K562 (cell line): ENCODE data around the gene CTSK. TPM values are rescaled to one million over a fixed set of nuclear protein-coding genes. Genes with fewer than 3 reads are reported as not detected.

Source experiments
- ATAC-seq: fragments of 200-7000 bp; cut with Tn5 transposase; 3 replicates; pipeline ENCODE4 v1.9.1; 2020; ENCODE audit warnings: moderate library complexity
- BruUV-seq: library from RNA; stranded (reverse); fragments of 400-500 nt; replicated peaks from 2 replicates; lab custom pipeline; 2021; lab: Mats Ljungman, UMichigan
- CTCF ChIA-PET: fragments of 300-600 bp; formaldehyde crosslinking; extraction: SDS; loops from one replicate; lab custom pipeline; 2021; ENCODE audit warnings: low intra/inter-chr PET ratio; lab: Yijun Ruan, JAX
- POLR2A ChIA-PET: fragments of 300-600, 350-650 bp; sonication (Branson Sonifier 250); formaldehyde crosslinking; extraction: SDS; loops from one replicate; lab custom pipeline; 2021; ENCODE audit warnings: antibody characterized with exemption, inconsistent platforms; lab: Yijun Ruan, JAX
- DNase-seq, 4 experiments: peaks; one replicate each; pipeline versions ENCODE4 v3.0.0 to v3.0.0-alpha.2; 2011 to 2018; ENCODE audit warnings: low spot score in 3 of 4, mixed read lengths in 3 of 4; ENCODE audit errors: extremely low read depth in 1 of 4
- FAIRE-seq: peaks from 2 replicates; lab custom pipeline; 2011; peaks lifted over from hg19 to GRCh38; lab: Jason Lieb, UNC
- H2AFZ ChIP-seq: 2 replicates; pipeline ENCODE4 v1.6.0; 2011; ENCODE audit warnings: low read depth, low read length, control low read depth, inconsistent platforms
- H3K27ac ChIP-seq: fragments of 200-600 bp; 3 replicates; pipeline ENCODE4 v1.8.0; 2011; ENCODE audit warnings: low read depth, mild to moderate bottlenecking, control low read depth, inconsistent platforms, low read length, moderate library complexity, mixed read lengths; ENCODE audit errors: extremely low read depth
- H3K27me3 ChIP-seq, 2 experiments: fragments of 300-600 bp in 1 of 2; 2 replicates in 1 of 2; 3 replicates in 1 of 2; pipeline versions ENCODE4 v1.6.0 to v1.8.0; 2011; ENCODE audit warnings: inconsistent platforms in 2 of 2, low read length in 2 of 2, mild to moderate bottlenecking in 1 of 2, mixed read lengths in 1 of 2, moderate library complexity in 1 of 2; ENCODE audit not compliant: control insufficient read depth in 2 of 2, insufficient read depth in 2 of 2
- H3K36me3 ChIP-seq: fragments of 300-600 bp; 3 replicates; pipeline ENCODE4 v1.8.0; 2011; ENCODE audit warnings: mild to moderate bottlenecking, low read length, inconsistent platforms; ENCODE audit not compliant: control insufficient read depth, insufficient read depth
- H3K4me1 ChIP-seq, 2 experiments: fragments of 200-600 bp in 1 of 2; replicated peaks in 1 of 2; 2 replicates in 1 of 2; 3 replicates in 1 of 2; pipeline versions ENCODE4 v1.5.1 to v1.8.0; 2011; ENCODE audit warnings: inconsistent platforms in 2 of 2, low read length in 2 of 2, mild to moderate bottlenecking in 1 of 2, mixed read lengths in 1 of 2, moderate library complexity in 1 of 2; ENCODE audit not compliant: control insufficient read depth in 2 of 2, insufficient read depth in 2 of 2
- H3K4me2 ChIP-seq: 2 replicates; pipeline ENCODE4 v1.6.1; 2011; ENCODE audit warnings: low read length, control low read depth, inconsistent platforms, mixed read lengths; ENCODE audit not compliant: insufficient read depth
- H3K4me3 ChIP-seq: fragments of 200-600 bp; sonication (generic), shearing (Covaris generic); 2 replicates; pipeline ENCODE4 v1.5.1; 2016; ENCODE audit warnings: control low read depth, inconsistent platforms
- H3K79me2 ChIP-seq: fragments of 200-600 bp; 3 replicates; pipeline ENCODE4 v1.8.0; 2011; ENCODE audit warnings: low read length, inconsistent platforms; ENCODE audit not compliant: control insufficient read depth, insufficient read depth
- H3K9ac ChIP-seq, 2 experiments: 2 replicates each; pipeline versions ENCODE4 v1.6.0 to v1.6.1; 2011; ENCODE audit warnings: low read depth in 2 of 2, low read length in 2 of 2, control low read depth in 1 of 2, inconsistent platforms in 1 of 2, mild to moderate bottlenecking in 1 of 2, mixed read lengths in 1 of 2; ENCODE audit not compliant: insufficient read depth in 1 of 2
- H3K9me1 ChIP-seq: one replicate; pipeline ENCODE4 v1.6.0; 2011; ENCODE audit warnings: inconsistent platforms, mild to moderate bottlenecking, low read length, moderate library complexity; ENCODE audit not compliant: control insufficient read depth, insufficient read depth
- H3K9me3 ChIP-seq: replicated peaks from 2 replicates; pipeline ENCODE4 v1.5.1; 2011; ENCODE audit warnings: low read depth, low read length, inconsistent platforms; ENCODE audit not compliant: control insufficient read depth, insufficient read depth
- H4K20me1 ChIP-seq: replicated peaks from 2 replicates; pipeline ENCODE4 v1.6.1; 2011; ENCODE audit warnings: low read length, inconsistent platforms, mixed read lengths; ENCODE audit not compliant: control insufficient read depth, insufficient read depth
- CHD1 ChIP-seq: fragments of 200-600 bp; sonication (generic); IDR thresholded peaks from one replicate; pipeline ENCODE4 v1.6.1; 2012; ENCODE audit warnings: mild to moderate bottlenecking, moderate library complexity, low read length, inconsistent platforms
- GABPA ChIP-seq: fragments of 200-800 bp; sonication (Bioruptor generic); conservative IDR thresholded peaks from 2 replicates; pipeline ENCODE4 v1.6.1; 2016; ENCODE audit warnings: low read depth, missing genetic modification characterization, missing compliant biosample characterization
- IRF2 ChIP-seq: sonication (generic); formaldehyde crosslinking; IDR thresholded peaks from 2 replicates; pipeline ENCODE4 v1.8.1; 2022; ENCODE audit warnings: mild to moderate bottlenecking, missing genetic modification reagents
- NONO ChIP-seq, 2 experiments: fragments of 200-400 bp in 1 of 2; fragments of 450-650 bp in 1 of 2; formaldehyde crosslinking in 1 of 2; IDR thresholded peaks; 2 replicates each; pipeline ENCODE4 v1.6.1; 2017; ENCODE audit warnings: low read depth in 2 of 2, mild to moderate bottlenecking in 2 of 2, moderate library complexity in 2 of 2, low read length in 1 of 2
- SP1 ChIP-seq: sonication (generic); formaldehyde crosslinking; IDR thresholded peaks from 2 replicates; pipeline ENCODE4 v1.8.1; 2022; ENCODE audit warnings: mild to moderate bottlenecking, missing genetic modification reagents
- TEAD4 ChIP-seq, 2 experiments: sonication (generic) in 1 of 2; formaldehyde crosslinking in 1 of 2; IDR thresholded peaks; 2 replicates each; pipeline versions ENCODE4 v1.6.1 to v1.8.0; 2012 to 2022; ENCODE audit warnings: borderline replicate concordance in 1 of 2, inconsistent platforms in 1 of 2, low read length in 1 of 2, mild to moderate bottlenecking in 1 of 2, missing genetic modification reagents in 1 of 2
- TFAP4 ChIP-seq: sonication (generic); formaldehyde crosslinking; IDR thresholded peaks from 2 replicates; pipeline ENCODE4 v1.8.0; 2022; ENCODE audit warnings: missing genetic modification reagents, mild to moderate bottlenecking, moderate library complexity, borderline replicate concordance
- THRA ChIP-seq: fragments of 450-650 bp; IDR thresholded peaks from 2 replicates; pipeline ENCODE4 v1.6.1; 2017; ENCODE audit warnings: mild to moderate bottlenecking, moderate library complexity
- ZKSCAN8 ChIP-seq: fragments of 200-800 bp; sonication (Bioruptor generic); IDR thresholded peaks from 2 replicates; pipeline ENCODE4 v1.6.1; 2016; ENCODE audit warnings: missing genetic modification characterization, missing compliant biosample characterization
- ZNF239 ChIP-seq: fragments of 250-450 bp; sonication (Bioruptor Pico); IDR thresholded peaks from 2 replicates; pipeline ENCODE4 v1.4.0; 2020; ENCODE audit warnings: mild to moderate bottlenecking
- ZNF311 ChIP-seq: fragments of 250-450 bp; sonication (Bioruptor Pico); IDR thresholded peaks from 2 replicates; pipeline ENCODE4 v1.4.0; 2020; ENCODE audit warnings: mild to moderate bottlenecking, moderate library complexity
- ZNF408 ChIP-seq: fragments of 250-450 bp; sonication (Bioruptor Pico); IDR thresholded peaks from 2 replicates; pipeline ENCODE4 v1.4.0; 2020; ENCODE audit warnings: low read depth, mild to moderate bottlenecking, moderate library complexity
- ZNF583 ChIP-seq: fragments of 250-450 bp; sonication (Bioruptor Pico); IDR thresholded peaks from 2 replicates; pipeline ENCODE4 v1.4.0; 2020
- in situ Hi-C: fragments of 300-500 bp; cut with MboI; formaldehyde crosslinking; loops from 4 replicates; pipeline ENCODE4 v1.15.0; 2018; ENCODE audit warnings: inconsistent platforms, mixed read lengths
- intact Hi-C: fragments of 100-400 bp; cut with micrococcal nuclease; formaldehyde crosslinking; loops from 2 replicates; pipeline ENCODE4 v1.14.2; 2022
- polyA plus RNA-seq, 8 experiments: library from polyadenylated mRNA; depleted of rRNA in 4 of 8; stranded (reverse) in 5 of 8; unstranded in 3 of 8; fragments of >200 nt; fragmentation: Nextera tagmentation in 2 of 8; fragmentation: Illumina TruSeq in 1 of 8; extraction: Ambion mirVana in 2 of 8; extraction: Trizol in 1 of 8; gene quantifications; 2 replicates each; pipeline versions ENCODE4 v1.2.1 to v1.2.3, GENCODE V29; 2011 to 2014; ENCODE audit warnings: inconsistent platforms in 1 of 8, missing spikeins in 1 of 8
- total RNA-seq, 7 experiments: library from RNA; depleted of rRNA in 6 of 7; stranded (reverse); fragments of >200 nt in 6 of 7; fragmentation: Illumina TruSeq in 2 of 7; extraction: Trizol in 2 of 7; gene quantifications; 2 replicates each; pipeline versions ENCODE4 v1.2.1 to v1.2.3, GENCODE V29; 2011 to 2021; ENCODE audit warnings: low replicate concordance in 1 of 7
- TF ChIP-seq, protein P1 (sequence below): fragments of 450-650 bp; formaldehyde crosslinking; IDR thresholded peaks from 2 replicates; pipeline ENCODE4 v1.4.0; 2020; ENCODE audit warnings: mild to moderate bottlenecking
- TF ChIP-seq, protein P2 (sequence below): fragments of 200-800 bp; sonication (Bioruptor generic); IDR thresholded peaks from 2 replicates; pipeline ENCODE4 v1.6.1; 2017; ENCODE audit warnings: missing genetic modification characterization, missing compliant biosample characterization

The CTSK gene
- total and polyA plus RNA-seq, 9 of the 15 experiments (the other 6 are each of a cell fraction or from before 2014, with no cell fraction given) = 0.84 to 2.5 (median 1.3) TPM

GRCh38 chr1:150787455-150787854, 20.6 kb downstream of the CTSK start:
- Histone ChIP-seq H3K9me3 (no peaks in the 10 kb centered on the region), H3K27me3 (no peaks in the 10 kb centered on the region), H3K9ac (no peak overlapping the region), H2AFZ (no peak overlapping the region), H3K27ac (no peak overlapping the region), H3K4me2 (peak overlapping the region; percentile 59; the same call in 1 of the 2 replicates), H4K20me1 (no peaks in the 10 kb centered on the region), H3K79me2 (no peaks in the 10 kb centered on the region), H3K36me3 (no peaks in the 10 kb centered on the region), H3K4me1 (peaks cover 3% of the 10 kb centered on the region in 2 experiments; a peak in 2 of 5 replicates), H3K9me1 (no peaks in the 10 kb centered on the region), H3K4me3 (no peak overlapping the region)
- in situ Hi-C loops = no loop called here
- DNase-seq (no peak), FAIRE-seq (no peak), ATAC-seq (no peak)
- intact Hi-C loops = no loop called here
- BruUV-seq = no TSS peak
- ChIA-PET POLR2A (interaction anchor here (0.7 to 1.8 kb wide), 3 partner anchors 19 to 35 kb away, joined by 3 to 5 read pairs (median 4); partner anchors contain the start of gene CTSS), CTCF (no interaction called here)
- TF ChIP-seq GABPA (tag) = no peak
- no peak for TF ChIP-seq SP1
- no peak for TF ChIP-seq IRF2 (CRISPR knock-in tag)
- TF ChIP-seq CHD1 = no peak
- no peak for TF ChIP-seq TEAD4 (IDR thresholded peaks at IDR 0.05; ENCODE audit: low read length)
- no peak for TF ChIP-seq TEAD4 (CRISPR knock-in tag; IDR thresholded peaks at IDR 0.05; ENCODE audit: borderline replicate concordance)
- TF ChIP-seq ZNF583 (CRISPR knock-in tag) = no peak
- TF ChIP-seq ZNF311 (CRISPR knock-in tag) = no peak
- TF ChIP-seq ZNF239 (CRISPR knock-in tag) = no peak
- no peak for TF ChIP-seq THRA
- no peak for TF ChIP-seq ZNF408 (CRISPR knock-in tag)
- no peak for TF ChIP-seq NONO (IDR thresholded peaks at IDR 0.05; ENCODE audit: low read depth in 2 of 2, low read length in 1 of 2)
- TF ChIP-seq, protein P1, sequence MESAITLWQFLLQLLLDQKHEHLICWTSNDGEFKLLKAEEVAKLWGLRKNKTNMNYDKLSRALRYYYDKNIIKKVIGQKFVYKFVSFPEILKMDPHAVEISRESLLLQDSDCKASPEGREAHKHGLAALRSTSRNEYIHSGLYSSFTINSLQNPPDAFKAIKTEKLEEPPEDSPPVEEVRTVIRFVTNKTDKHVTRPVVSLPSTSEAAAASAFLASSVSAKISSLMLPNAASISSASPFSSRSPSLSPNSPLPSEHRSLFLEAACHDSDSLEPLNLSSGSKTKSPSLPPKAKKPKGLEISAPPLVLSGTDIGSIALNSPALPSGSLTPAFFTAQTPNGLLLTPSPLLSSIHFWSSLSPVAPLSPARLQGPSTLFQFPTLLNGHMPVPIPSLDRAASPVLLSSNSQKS = no peak
- no peak for TF ChIP-seq ZKSCAN8 (CRISPR knock-in tag)
- no peak for TF ChIP-seq TFAP4 (CRISPR knock-in tag)
- TF ChIP-seq, protein P2, sequence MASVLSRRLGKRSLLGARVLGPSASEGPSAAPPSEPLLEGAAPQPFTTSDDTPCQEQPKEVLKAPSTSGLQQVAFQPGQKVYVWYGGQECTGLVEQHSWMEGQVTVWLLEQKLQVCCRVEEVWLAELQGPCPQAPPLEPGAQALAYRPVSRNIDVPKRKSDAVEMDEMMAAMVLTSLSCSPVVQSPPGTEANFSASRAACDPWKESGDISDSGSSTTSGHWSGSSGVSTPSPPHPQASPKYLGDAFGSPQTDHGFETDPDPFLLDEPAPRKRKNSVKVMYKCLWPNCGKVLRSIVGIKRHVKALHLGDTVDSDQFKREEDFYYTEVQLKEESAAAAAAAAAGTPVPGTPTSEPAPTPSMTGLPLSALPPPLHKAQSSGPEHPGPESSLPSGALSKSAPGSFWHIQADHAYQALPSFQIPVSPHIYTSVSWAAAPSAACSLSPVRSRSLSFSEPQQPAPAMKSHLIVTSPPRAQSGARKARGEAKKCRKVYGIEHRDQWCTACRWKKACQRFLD = no peak
